ENCODE data around the gene FOXL2. TPM values are rescaled to one million over a fixed set of nuclear protein-coding genes. Genes with fewer than 3 reads are reported as not detected.

FOXL2 gene
- total and polyA plus RNA-seq, 2 of the 13 experiments (the other 11 are each of a cell fraction or from before 2014, with no cell fraction given): not detected

GRCh38 chr3:138915503-138916498 is 31.1 kb downstream of the FOXL2 start (continued):
- TF ChIP-seq ZNF772 (CRISPR knock-in tag; IDR thresholded peaks at IDR 0.05): no peak; the same call in 1 of the 2 replicates
- TF ChIP-seq DNMT1 (CRISPR knock-in tag; IDR thresholded peaks at IDR 0.05): no peak
- TF ChIP-seq ZNF20 (CRISPR knock-in tag; IDR thresholded peaks at IDR 0.05): no peak
- TF ChIP-seq ASH2L (IDR thresholded peaks at IDR 0.05; ENCODE audit: insufficient read length, low read depth, low read length): peak; percentile 82
- no peak for TF ChIP-seq CHD4 (IDR thresholded peaks at IDR 0.05; ENCODE audit: borderline replicate concordance, low read length)
- TF ChIP-seq, protein P1, sequence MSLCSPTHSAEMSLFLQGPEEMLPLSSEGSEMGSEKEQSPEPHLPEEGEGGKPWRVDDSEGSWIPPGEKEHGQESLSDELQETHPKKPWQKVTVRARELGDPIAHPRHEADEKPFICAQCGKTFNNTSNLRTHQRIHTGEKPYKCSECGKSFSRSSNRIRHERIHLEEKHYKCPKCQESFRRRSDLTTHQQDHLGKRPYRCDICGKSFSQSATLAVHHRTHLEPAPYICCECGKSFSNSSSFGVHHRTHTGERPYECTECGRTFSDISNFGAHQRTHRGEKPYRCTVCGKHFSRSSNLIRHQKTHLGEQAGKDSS (CRISPR knock-in tag; IDR thresholded peaks at IDR 0.05; ENCODE audit: borderline replicate concordance, low read depth): no peak; the same call in 1 of the 2 replicates
- no peak for TF ChIP-seq ZNF615 (CRISPR knock-in tag; IDR thresholded peaks at IDR 0.05; ENCODE audit: borderline replicate concordance)
- no peak; the same call in 1 of the 2 replicates for TF ChIP-seq ZXDC (CRISPR knock-in tag; IDR thresholded peaks at IDR 0.05)
- no peak for TF ChIP-seq PAWR (CRISPR knock-in tag; IDR thresholded peaks at IDR 0.05; ENCODE audit: borderline replicate concordance)
- no peak for TF ChIP-seq ZBTB44 (CRISPR knock-in tag; IDR thresholded peaks at IDR 0.05)
- TF ChIP-seq, protein P2, sequence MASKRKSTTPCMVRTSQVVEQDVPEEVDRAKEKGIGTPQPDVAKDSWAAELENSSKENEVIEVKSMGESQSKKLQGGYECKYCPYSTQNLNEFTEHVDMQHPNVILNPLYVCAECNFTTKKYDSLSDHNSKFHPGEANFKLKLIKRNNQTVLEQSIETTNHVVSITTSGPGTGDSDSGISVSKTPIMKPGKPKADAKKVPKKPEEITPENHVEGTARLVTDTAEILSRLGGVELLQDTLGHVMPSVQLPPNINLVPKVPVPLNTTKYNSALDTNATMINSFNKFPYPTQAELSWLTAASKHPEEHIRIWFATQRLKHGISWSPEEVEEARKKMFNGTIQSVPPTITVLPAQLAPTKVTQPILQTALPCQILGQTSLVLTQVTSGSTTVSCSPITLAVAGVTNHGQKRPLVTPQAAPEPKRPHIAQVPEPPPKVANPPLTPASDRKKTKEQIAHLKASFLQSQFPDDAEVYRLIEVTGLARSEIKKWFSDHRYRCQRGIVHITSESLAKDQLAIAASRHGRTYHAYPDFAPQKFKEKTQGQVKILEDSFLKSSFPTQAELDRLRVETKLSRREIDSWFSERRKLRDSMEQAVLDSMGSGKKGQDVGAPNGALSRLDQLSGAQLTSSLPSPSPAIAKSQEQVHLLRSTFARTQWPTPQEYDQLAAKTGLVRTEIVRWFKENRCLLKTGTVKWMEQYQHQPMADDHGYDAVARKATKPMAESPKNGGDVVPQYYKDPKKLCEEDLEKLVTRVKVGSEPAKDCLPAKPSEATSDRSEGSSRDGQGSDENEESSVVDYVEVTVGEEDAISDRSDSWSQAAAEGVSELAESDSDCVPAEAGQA (IDR thresholded peaks at IDR 0.05; ENCODE audit: low read depth): no peak
- TF ChIP-seq, protein P2 (CRISPR knock-in tag; IDR thresholded peaks at IDR 0.05; ENCODE audit: borderline replicate concordance): no peak; the same call in 1 of the 2 replicates
- TF ChIP-seq SMAD1 (CRISPR knock-in tag; IDR thresholded peaks at IDR 0.05; ENCODE audit: borderline replicate concordance, low read depth): no peak
- TF ChIP-seq, protein P3, sequence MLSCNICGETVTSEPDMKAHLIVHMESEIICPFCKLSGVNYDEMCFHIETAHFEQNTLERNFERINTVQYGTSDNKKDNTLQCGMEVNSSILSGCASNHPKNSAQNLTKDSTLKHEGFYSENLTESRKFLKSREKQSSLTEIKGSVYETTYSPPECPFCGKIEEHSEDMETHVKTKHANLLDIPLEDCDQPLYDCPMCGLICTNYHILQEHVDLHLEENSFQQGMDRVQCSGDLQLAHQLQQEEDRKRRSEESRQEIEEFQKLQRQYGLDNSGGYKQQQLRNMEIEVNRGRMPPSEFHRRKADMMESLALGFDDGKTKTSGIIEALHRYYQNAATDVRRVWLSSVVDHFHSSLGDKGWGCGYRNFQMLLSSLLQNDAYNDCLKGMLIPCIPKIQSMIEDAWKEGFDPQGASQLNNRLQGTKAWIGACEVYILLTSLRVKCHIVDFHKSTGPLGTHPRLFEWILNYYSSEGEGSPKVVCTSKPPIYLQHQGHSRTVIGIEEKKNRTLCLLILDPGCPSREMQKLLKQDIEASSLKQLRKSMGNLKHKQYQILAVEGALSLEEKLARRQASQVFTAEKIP (CRISPR knock-in tag; IDR thresholded peaks at IDR 0.05; ENCODE audit: borderline replicate concordance): no peak
